Chondrocyte (in vitro differentiated cells): ENCODE data around the gene SERPINA12. TPM values are rescaled to one million over a fixed set of nuclear protein-coding genes. Genes with fewer than 3 reads are reported as not detected.
A peak's percentile ranks its signal among the peaks of the same experiment; 100 is the strongest.
"Not testable (repeated sequence)": the region's sequence is repeated elsewhere in the genome, so short reads cannot be mapped to it uniquely, and the experiment has no call there.

Experiments
- DNase-seq: peaks from one replicate; pipeline ENCODE4 v3.0.0; 2021; ENCODE audit warnings: mixed read lengths, low spot score
- H3K27ac Mint-ChIP-seq: one replicate; pipeline ENCODE4 v1.8.0; 2021; ENCODE audit warnings: mild to moderate bottlenecking, moderate library complexity, mixed read lengths; ENCODE audit not compliant: unreplicated experiment
- H3K27me3 Mint-ChIP-seq: 2 replicates; pipeline ENCODE4 v1.8.0; 2021; ENCODE audit warnings: low read depth, mixed read lengths
- H3K36me3 Mint-ChIP-seq: 2 replicates; pipeline ENCODE4 v1.8.0; 2021; ENCODE audit warnings: low read depth, mixed read lengths
- H3K4me1 Mint-ChIP-seq: 2 replicates; pipeline ENCODE4 v1.8.0; 2021; ENCODE audit warnings: low read depth, mild to moderate bottlenecking, mixed read lengths
- H3K4me3 Mint-ChIP-seq: one replicate; pipeline ENCODE4 v1.8.0; 2021; ENCODE audit warnings: mild to moderate bottlenecking, moderate library complexity, mixed read lengths; ENCODE audit not compliant: unreplicated experiment
- H3K9me3 Mint-ChIP-seq: 2 replicates; pipeline ENCODE4 v1.8.0; 2021; ENCODE audit warnings: low read depth, mixed read lengths
- CTCF ChIP-seq: fragments of 200-600 bp; sonication (generic); IDR thresholded peaks from 2 replicates; pipeline ENCODE4 v1.5.0; 2021; ENCODE audit warnings: antibody characterized with exemption, mild to moderate bottlenecking, moderate library complexity
- total RNA-seq: library from RNA; stranded (reverse); gene quantifications from 3 replicates; pipeline ENCODE4 v1.2.1, GENCODE V29; 2021

SERPINA12 gene
- total RNA-seq, 1 donor from 2014 or later, result not detected

GRCh38 chr14:94483729-94484275 is 25.5 kb downstream of the SERPINA12 start:
- Mint-ChIP-seq H3K4me3 (no peak overlapping the region), H3K27me3 (peaks cover 3% of the 10 kb centered on the region), H3K9me3 (peaks cover 8% of the 10 kb centered on the region), H3K27ac (peak overlapping the region; percentile 24), H3K36me3 (peaks cover 1% of the 10 kb centered on the region), H3K4me1 (peaks cover 53% of the 10 kb centered on the region)
- DNase-seq, result no peak
- no peak for TF ChIP-seq CTCF

- Mint-ChIP-seq H3K27me3 (peaks cover 3% of the 10 kb centered on the region), H3K4me3 (no peak overlapping the region), H3K36me3 (peaks cover 3% of the 10 kb centered on the region), H3K27ac (no peak overlapping the region), H3K4me1 (peaks cover 53% of the 10 kb centered on the region), H3K9me3 (peaks cover 15% of the 10 kb centered on the region)
- no peak for TF ChIP-seq CTCF
- DNase-seq, result no peak
These were observed 26.2 kb downstream of the SERPINA12 start for GRCh38 chr14:94483071-94483451.

- not testable (repeated sequence) for H3K27me3 Mint-ChIP-seq, H3K4me3 Mint-ChIP-seq, H3K36me3 Mint-ChIP-seq, DNase-seq
- peaks cover 53% of the 10 kb centered on the region for H3K4me1 Mint-ChIP-seq
- H3K27ac Mint-ChIP-seq, result peak overlapping the region; percentile 79
- peaks cover 20% of the 10 kb centered on the region for H3K9me3 Mint-ChIP-seq
These were observed 26.9 kb downstream of the SERPINA12 start for GRCh38 chr14:94482132-94483070.

- Mint-ChIP-seq H3K27me3 (no peaks in the 10 kb centered on the region), H3K4me3 (no peak overlapping the region), H3K9me3 (peaks cover 22% of the 10 kb centered on the region), H3K36me3 (peaks cover 6% of the 10 kb centered on the region), H3K4me1 (peaks cover 50% of the 10 kb centered on the region), H3K27ac (peak overlapping the region; percentile 79)
- no peak for TF ChIP-seq CTCF
- DNase-seq, result no peak
These were observed 27.7 kb downstream of the SERPINA12 start for GRCh38 chr14:94481468-94482131.

GRCh38 chr14:94480809-94481208 is 28.5 kb downstream of the SERPINA12 start:
- no peak overlapping the region for H3K4me3 Mint-ChIP-seq
- peaks cover 42% of the 10 kb centered on the region for H3K4me1 Mint-ChIP-seq
- H3K9me3 Mint-ChIP-seq, result peaks cover 22% of the 10 kb centered on the region
- peaks cover 6% of the 10 kb centered on the region for H3K36me3 Mint-ChIP-seq
- no peaks in the 10 kb centered on the region for H3K27me3 Mint-ChIP-seq
- no peak for TF ChIP-seq CTCF
- DNase-seq, result no peak
- peak overlapping the region; percentile 9 for H3K27ac Mint-ChIP-seq
